ENCODE measurements around the gene E2F8. TPM values are rescaled to one million over a fixed set of nuclear protein-coding genes. Genes with fewer than 3 reads are reported as not detected.
A peak's percentile ranks its signal among the peaks of the same experiment; 100 is the strongest.

E2F8 gene
- total and polyA plus RNA-seq, 3 donors from 2014 or later, result 1.1 to 5.3 (median 1.3) TPM

- TF ChIP-seq CTCF (IDR thresholded peaks at IDR 0.05) (no peak), POLR2A (IDR thresholded peaks at IDR 0.05) (no peak)
- Histone ChIP-seq H3K9me3 (no peaks in the 10 kb centered on the region), H3K27ac (no peak overlapping the region), H3K27me3 (no peaks in the 10 kb centered on the region), H3K36me3 (ENCODE audit: low read depth, missing control alignments) (no peaks in the 10 kb centered on the region), H3K4me1 (peaks cover 4% of the 10 kb centered on the region), H3K4me3 (no peak overlapping the region)
- WGBS, 2 donors, result 90 to 96% methylated on average over 2 of the region's 2 CpGs
- DNase-seq, result no peak
- intact Hi-C loops (cut with DNase I; ENCODE audit: low total_unique reads), result no loop called here
Measured at GRCh38 chr11:19244621-19245020, 3.9 kb upstream of the E2F8 start.

GRCh38 chr11:19244084-19244483, 3.3 kb upstream of the E2F8 start:
- no peaks in the 10 kb centered on the region for H3K9me3 ChIP-seq
- H3K4me1 ChIP-seq, result peaks cover 4% of the 10 kb centered on the region
- H3K27ac ChIP-seq, result no peak overlapping the region
- TF ChIP-seq CTCF (IDR thresholded peaks at IDR 0.05) (no peak), POLR2A (IDR thresholded peaks at IDR 0.05) (no peak)
- H3K4me3 ChIP-seq, result no peak overlapping the region
- H3K36me3 ChIP-seq (ENCODE audit: low read depth, missing control alignments), result no peaks in the 10 kb centered on the region
- intact Hi-C loops (cut with DNase I; ENCODE audit: low total_unique reads), result no loop called here
- WGBS, 2 donors, result 85 to 91% methylated on average over 6 of the region's 6 CpGs
- no peaks in the 10 kb centered on the region for H3K27me3 ChIP-seq
- DNase-seq, result no peak

- Histone ChIP-seq H3K27me3 (no peaks in the 10 kb centered on the region), H3K36me3 (ENCODE audit: low read depth, missing control alignments) (no peaks in the 10 kb centered on the region), H3K27ac (no peak overlapping the region), H3K4me3 (no peak overlapping the region), H3K4me1 (peaks cover 4% of the 10 kb centered on the region), H3K9me3 (no peaks in the 10 kb centered on the region)
- TF ChIP-seq POLR2A (IDR thresholded peaks at IDR 0.05), result no peak
- no peak for TF ChIP-seq CTCF (IDR thresholded peaks at IDR 0.05)
- intact Hi-C loops (cut with DNase I; ENCODE audit: low total_unique reads), result no loop called here
- DNase-seq, result no peak
Measured at GRCh38 chr11:19243613-19244012, 2.9 kb upstream of the E2F8 start.

GRCh38 chr11:19243143-19243542, 2.4 kb upstream of the E2F8 start:
- Histone ChIP-seq H3K4me1 (peaks cover 4% of the 10 kb centered on the region), H3K36me3 (ENCODE audit: low read depth, missing control alignments) (no peaks in the 10 kb centered on the region), H3K4me3 (no peak overlapping the region), H3K9me3 (no peaks in the 10 kb centered on the region), H3K27me3 (no peaks in the 10 kb centered on the region), H3K27ac (no peak overlapping the region)
- WGBS, 2 donors, result 56 to 70% methylated on average over 5 of the region's 5 CpGs
- no peak for DNase-seq
- TF ChIP-seq CTCF (IDR thresholded peaks at IDR 0.05) (no peak), POLR2A (IDR thresholded peaks at IDR 0.05) (no peak)
- intact Hi-C loops (cut with DNase I; ENCODE audit: low total_unique reads), result no loop called here

GRCh38 chr11:19242179-19242932, 1.6 kb upstream of the E2F8 start:
- H3K27ac ChIP-seq, result no peak overlapping the region
- WGBS, 2 donors, result 1 to 12% methylated on average over 19 to 52 of the region's 55 CpGs
- no peaks in the 10 kb centered on the region for H3K9me3 ChIP-seq
- H3K27me3 ChIP-seq, result no peaks in the 10 kb centered on the region
- H3K4me3 ChIP-seq, result peak overlapping the region; percentile 58 to 59
- no peak for DNase-seq
- intact Hi-C loops (cut with DNase I; ENCODE audit: low total_unique reads), result no loop called here
- no peak for TF ChIP-seq CTCF (IDR thresholded peaks at IDR 0.05)
- TF ChIP-seq POLR2A (IDR thresholded peaks at IDR 0.05), result no peak
- H3K4me1 ChIP-seq, result peaks cover 4% of the 10 kb centered on the region
- no peaks in the 10 kb centered on the region for H3K36me3 ChIP-seq (ENCODE audit: low read depth, missing control alignments)

Data from testis (tissue), 3 donors.